ENCODE results near the gene CMPK1. TPM values are rescaled to one million over a fixed set of nuclear protein-coding genes. Genes with fewer than 3 reads are reported as not detected.

The CMPK1 gene
- total RNA-seq, 1 experiment from 2014 or later = 36.3 TPM

DNA sequence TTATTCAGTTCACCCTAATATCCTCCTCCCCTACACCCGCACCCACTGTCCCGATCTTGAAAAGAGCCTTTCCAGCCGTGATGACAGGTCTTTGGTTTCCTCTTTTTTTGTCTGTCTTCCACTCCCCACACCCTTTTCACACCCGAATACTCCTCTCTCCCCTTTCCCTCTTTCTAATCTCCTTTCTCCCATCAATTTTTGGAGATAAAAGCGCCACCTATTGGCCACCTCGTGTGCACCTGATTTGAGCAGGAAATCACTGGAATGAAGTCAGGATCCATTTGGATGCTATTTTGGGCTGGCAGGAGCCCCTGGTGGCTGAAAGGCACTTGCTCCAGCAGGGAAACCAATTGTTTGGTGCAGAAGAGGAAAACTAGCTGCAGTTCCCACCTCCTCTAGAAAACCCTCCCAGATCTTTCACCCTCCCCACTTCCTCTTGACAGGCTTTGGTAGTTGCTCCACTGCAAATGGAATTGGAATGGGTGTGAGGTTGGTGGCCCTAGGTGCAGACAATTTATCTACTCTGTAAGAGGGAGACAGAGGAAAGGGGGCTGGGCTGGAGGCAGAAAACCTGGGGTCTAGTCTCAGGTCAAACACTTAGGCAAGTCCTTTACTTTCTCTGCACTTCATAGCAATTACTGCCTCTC lies 90.9 kb downstream of the CMPK1 start:
- peaks cover 11% of the 10 kb centered on the region for H3K4me1 Mint-ChIP-seq
- H3K4me3 Mint-ChIP-seq = no peak overlapping the region
- H3K27me3 Mint-ChIP-seq (ENCODE audit: low read depth) = peaks cover 93% of the 10 kb centered on the region
- TF ChIP-seq, protein P1, sequence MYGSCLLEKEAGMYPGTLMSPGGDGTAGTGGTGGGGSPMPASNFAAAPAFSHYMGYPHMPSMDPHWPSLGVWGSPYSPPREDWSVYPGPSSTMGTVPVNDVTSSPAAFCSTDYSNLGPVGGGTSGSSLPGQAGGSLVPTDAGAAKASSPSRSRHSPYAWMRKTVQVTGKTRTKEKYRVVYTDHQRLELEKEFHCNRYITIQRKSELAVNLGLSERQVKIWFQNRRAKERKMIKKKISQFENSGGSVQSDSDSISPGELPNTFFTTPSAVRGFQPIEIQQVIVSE (CRISPR knock-in tag; IDR thresholded peaks at IDR 0.05; ENCODE audit: borderline replicate concordance) = no peak
- TF ChIP-seq ZNF423 (CRISPR knock-in tag; IDR thresholded peaks at IDR 0.05) (no peak), CREB1 (CRISPR knock-in tag; IDR thresholded peaks at IDR 0.05) (no peak), CTCF (IDR thresholded peaks at IDR 0.05) (peak; percentile 65), CREM (CRISPR knock-in tag; IDR thresholded peaks at IDR 0.05) (no peak), JUN (CRISPR knock-in tag; IDR thresholded peaks at IDR 0.05) (no peak), ZNF232 (CRISPR knock-in tag; IDR thresholded peaks at IDR 0.05) (no peak), MXD4 (CRISPR knock-in tag; IDR thresholded peaks at IDR 0.05; ENCODE audit: borderline replicate concordance) (no peak), ZNF219 (CRISPR knock-in tag; IDR thresholded peaks at IDR 0.05; ENCODE audit: borderline replicate concordance) (no peak), SP1 (CRISPR knock-in tag; conservative IDR thresholded peaks at IDR 0.05) (0 out of 2 replicates have a peak, but pooled peaks have one; percentile 22), TEAD1 (CRISPR knock-in tag; IDR thresholded peaks at IDR 0.05) (0 out of 2 replicates have a peak, but pooled peaks have one; percentile 49), ZNF138 (CRISPR knock-in tag; conservative IDR thresholded peaks at IDR 0.05) (no peak)
- TF ChIP-seq, protein P2, sequence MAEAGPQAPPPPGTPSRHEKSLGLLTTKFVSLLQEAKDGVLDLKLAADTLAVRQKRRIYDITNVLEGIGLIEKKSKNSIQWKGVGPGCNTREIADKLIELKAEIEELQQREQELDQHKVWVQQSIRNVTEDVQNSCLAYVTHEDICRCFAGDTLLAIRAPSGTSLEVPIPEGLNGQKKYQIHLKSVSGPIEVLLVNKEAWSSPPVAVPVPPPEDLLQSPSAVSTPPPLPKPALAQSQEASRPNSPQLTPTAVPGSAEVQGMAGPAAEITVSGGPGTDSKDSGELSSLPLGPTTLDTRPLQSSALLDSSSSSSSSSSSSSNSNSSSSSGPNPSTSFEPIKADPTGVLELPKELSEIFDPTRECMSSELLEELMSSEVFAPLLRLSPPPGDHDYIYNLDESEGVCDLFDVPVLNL (CRISPR knock-in tag; IDR thresholded peaks at IDR 0.05; ENCODE audit: borderline replicate concordance, low read depth) = no peak
- TF ChIP-seq, protein P3, sequence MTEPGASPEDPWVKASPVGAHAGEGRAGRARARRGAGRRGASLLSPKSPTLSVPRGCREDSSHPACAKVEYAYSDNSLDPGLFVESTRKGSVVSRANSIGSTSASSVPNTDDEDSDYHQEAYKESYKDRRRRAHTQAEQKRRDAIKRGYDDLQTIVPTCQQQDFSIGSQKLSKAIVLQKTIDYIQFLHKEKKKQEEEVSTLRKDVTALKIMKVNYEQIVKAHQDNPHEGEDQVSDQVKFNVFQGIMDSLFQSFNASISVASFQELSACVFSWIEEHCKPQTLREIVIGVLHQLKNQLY (CRISPR knock-in tag; IDR thresholded peaks at IDR 0.05) = no peak
- TF ChIP-seq, protein P4, sequence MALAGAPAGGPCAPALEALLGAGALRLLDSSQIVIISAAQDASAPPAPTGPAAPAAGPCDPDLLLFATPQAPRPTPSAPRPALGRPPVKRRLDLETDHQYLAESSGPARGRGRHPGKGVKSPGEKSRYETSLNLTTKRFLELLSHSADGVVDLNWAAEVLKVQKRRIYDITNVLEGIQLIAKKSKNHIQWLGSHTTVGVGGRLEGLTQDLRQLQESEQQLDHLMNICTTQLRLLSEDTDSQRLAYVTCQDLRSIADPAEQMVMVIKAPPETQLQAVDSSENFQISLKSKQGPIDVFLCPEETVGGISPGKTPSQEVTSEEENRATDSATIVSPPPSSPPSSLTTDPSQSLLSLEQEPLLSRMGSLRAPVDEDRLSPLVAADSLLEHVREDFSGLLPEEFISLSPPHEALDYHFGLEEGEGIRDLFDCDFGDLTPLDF (CRISPR knock-in tag; IDR thresholded peaks at IDR 0.05) = no peak
- TF ChIP-seq, protein P5, sequence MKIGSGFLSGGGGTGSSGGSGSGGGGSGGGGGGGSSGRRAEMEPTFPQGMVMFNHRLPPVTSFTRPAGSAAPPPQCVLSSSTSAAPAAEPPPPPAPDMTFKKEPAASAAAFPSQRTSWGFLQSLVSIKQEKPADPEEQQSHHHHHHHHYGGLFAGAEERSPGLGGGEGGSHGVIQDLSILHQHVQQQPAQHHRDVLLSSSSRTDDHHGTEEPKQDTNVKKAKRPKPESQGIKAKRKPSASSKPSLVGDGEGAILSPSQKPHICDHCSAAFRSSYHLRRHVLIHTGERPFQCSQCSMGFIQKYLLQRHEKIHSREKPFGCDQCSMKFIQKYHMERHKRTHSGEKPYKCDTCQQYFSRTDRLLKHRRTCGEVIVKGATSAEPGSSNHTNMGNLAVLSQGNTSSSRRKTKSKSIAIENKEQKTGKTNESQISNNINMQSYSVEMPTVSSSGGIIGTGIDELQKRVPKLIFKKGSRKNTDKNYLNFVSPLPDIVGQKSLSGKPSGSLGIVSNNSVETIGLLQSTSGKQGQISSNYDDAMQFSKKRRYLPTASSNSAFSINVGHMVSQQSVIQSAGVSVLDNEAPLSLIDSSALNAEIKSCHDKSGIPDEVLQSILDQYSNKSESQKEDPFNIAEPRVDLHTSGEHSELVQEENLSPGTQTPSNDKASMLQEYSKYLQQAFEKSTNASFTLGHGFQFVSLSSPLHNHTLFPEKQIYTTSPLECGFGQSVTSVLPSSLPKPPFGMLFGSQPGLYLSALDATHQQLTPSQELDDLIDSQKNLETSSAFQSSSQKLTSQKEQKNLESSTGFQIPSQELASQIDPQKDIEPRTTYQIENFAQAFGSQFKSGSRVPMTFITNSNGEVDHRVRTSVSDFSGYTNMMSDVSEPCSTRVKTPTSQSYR (CRISPR knock-in tag; IDR thresholded peaks at IDR 0.05) = no peak
- ATAC-seq (peak; percentile 97), DNase-seq (ENCODE audit: low spot score) (peak; percentile 75)
- H3K9me3 Mint-ChIP-seq = no peaks in the 10 kb centered on the region
- CTCF ChIA-PET = interaction anchor here (0.6 to 8.7 kb wide), 28 partner anchors 8 to 619 kb away, joined by 3 to 109 read pairs (median 4); partner anchors contain the start of gene FOXD2
- no peaks in the 10 kb centered on the region for H3K36me3 Mint-ChIP-seq
- H3K27ac Mint-ChIP-seq = no peak overlapping the region
- POLR2A ChIA-PET = no interaction called here

Other genes starting within 250 kb of the CMPK1 start
- not detected in 3 replicates for gene CYP4A22, start 196.3 kb upstream of the CMPK1 start, total RNA-seq (2021)
- gene PDZK1IP1, start 143.8 kb upstream of the CMPK1 start, total RNA-seq (2021) = not detected in 3 replicates
- gene TAL1, start 101.6 kb upstream of the CMPK1 start, total RNA-seq (2021) = 0.41 to 0.63 TPM (median 0.57 TPM) in 3 replicates
- gene STIL, start 19.6 kb upstream of the CMPK1 start, total RNA-seq (2021) = 24.0 to 29.7 TPM (median 24.1 TPM) in 3 replicates
- gene FOXE3, start 82.5 kb downstream of the CMPK1 start, total RNA-seq (2021) = 0.09 TPM in 1 of 3 replicates, not detected in the others
- 0.05 to 0.07 TPM (median 0.05 TPM) in 3 replicates for gene FOXD2, start 104.3 kb downstream of the CMPK1 start, total RNA-seq (2021)

Data from WTC11 (cell line).